Measurements from ENCODE around the gene ASPSCR1.

- peak; percentile 87 to 99 (median 96) for TF ChIP-seq CTCF (IDR thresholded peaks at IDR 0.05)
- no peak for TF ChIP-seq POLR2A (IDR thresholded peaks at IDR 0.05)
These were observed 53.3 kb downstream of the ASPSCR1 start for GRCh38 chr17:82030470-82031302.
